C4-2B (cell line): ENCODE results near the gene CDC20B.

Experiments used
- ZFX ChIP-seq: fragments of 450-650 bp; IDR thresholded peaks from 2 replicates; pipeline ENCODE4 v1.6.1; 2017
- TF ChIP-seq, protein P1 (sequence below): fragments of 450-650 bp; conservative IDR thresholded peaks from 2 replicates; pipeline ENCODE4 v1.5.1; 2017; ENCODE audit warnings: mild to moderate bottlenecking

DNA sequence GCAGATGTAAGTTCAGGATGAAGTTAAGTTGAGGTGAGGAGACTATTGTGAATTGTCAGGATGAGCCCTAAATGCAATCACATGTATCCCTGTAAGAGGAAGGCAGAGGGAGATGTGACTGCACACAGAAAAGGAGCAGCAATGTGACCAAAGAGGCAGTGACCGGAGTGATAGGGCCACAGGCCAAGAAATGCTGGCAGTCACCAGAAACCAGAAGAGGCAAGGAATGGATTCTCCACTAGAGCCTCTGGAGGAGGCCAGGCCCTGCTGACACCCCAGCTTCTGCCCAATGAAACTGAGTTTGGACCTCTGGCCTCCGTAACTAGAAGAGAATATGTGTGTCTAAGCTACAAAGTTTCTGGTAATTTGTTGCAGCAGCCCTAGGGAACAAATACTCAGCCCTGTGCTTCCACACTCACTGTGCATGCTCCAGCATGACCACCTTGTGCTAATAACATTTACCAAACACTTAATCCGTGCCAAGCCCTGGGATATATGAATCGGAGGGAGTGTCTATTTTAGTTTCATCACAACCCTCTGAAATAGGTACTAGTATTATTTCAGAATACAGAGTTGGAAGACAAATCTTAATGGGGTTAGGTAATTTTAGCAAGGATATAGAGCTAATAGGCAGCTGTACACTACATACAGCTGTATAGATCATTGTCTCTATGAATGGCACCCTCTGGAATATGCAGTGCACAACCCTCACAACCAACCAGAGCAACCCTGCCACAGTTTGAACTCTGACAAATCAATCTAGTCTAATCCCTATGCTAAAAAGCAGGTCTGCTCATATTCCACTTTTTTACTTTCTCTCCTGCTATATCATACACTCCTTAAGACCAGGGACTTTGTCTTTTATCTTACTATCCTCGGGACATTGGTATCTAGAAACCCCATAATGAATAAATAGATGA, 20.8 kb downstream of the CDC20B start:
- TF ChIP-seq, protein P1, sequence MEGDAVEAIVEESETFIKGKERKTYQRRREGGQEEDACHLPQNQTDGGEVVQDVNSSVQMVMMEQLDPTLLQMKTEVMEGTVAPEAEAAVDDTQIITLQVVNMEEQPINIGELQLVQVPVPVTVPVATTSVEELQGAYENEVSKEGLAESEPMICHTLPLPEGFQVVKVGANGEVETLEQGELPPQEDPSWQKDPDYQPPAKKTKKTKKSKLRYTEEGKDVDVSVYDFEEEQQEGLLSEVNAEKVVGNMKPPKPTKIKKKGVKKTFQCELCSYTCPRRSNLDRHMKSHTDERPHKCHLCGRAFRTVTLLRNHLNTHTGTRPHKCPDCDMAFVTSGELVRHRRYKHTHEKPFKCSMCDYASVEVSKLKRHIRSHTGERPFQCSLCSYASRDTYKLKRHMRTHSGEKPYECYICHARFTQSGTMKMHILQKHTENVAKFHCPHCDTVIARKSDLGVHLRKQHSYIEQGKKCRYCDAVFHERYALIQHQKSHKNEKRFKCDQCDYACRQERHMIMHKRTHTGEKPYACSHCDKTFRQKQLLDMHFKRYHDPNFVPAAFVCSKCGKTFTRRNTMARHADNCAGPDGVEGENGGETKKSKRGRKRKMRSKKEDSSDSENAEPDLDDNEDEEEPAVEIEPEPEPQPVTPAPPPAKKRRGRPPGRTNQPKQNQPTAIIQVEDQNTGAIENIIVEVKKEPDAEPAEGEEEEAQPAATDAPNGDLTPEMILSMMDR: no peak
- no peak for TF ChIP-seq ZFX
